Nephron progenitor cell (in vitro differentiated cells): ENCODE data around the gene ZNF318.
"Not testable (repeated sequence)": the region's sequence is repeated elsewhere in the genome, so short reads cannot be mapped to it uniquely, and the experiment has no call there.

Experiments
- DNase-seq: peaks from one replicate; pipeline ENCODE4 v3.0.0; 2021
- H3K27ac Mint-ChIP-seq: 2 replicates; pipeline ENCODE4 v1.8.0; 2021; ENCODE audit warnings: mild to moderate bottlenecking, moderate library complexity, mixed read lengths
- H3K27me3 Mint-ChIP-seq: 2 replicates; pipeline ENCODE4 v1.8.0; 2021; ENCODE audit warnings: mild to moderate bottlenecking, low read depth, mixed read lengths; ENCODE audit not compliant: poor library complexity
- H3K36me3 Mint-ChIP-seq: 2 replicates; pipeline ENCODE4 v1.8.0; 2021; ENCODE audit warnings: low read depth, mixed read lengths
- H3K4me1 Mint-ChIP-seq: 2 replicates; pipeline ENCODE4 v1.8.0; 2021; ENCODE audit warnings: mixed read lengths
- H3K4me3 Mint-ChIP-seq: 2 replicates; pipeline ENCODE4 v1.8.0; 2021; ENCODE audit warnings: mild to moderate bottlenecking, moderate library complexity, mixed read lengths
- H3K9me3 Mint-ChIP-seq: 2 replicates; pipeline ENCODE4 v1.8.0; 2021; ENCODE audit warnings: mild to moderate bottlenecking, moderate library complexity, mixed read lengths
- CTCF ChIP-seq: fragments of 200-600 bp; sonication (generic); IDR thresholded peaks from 2 replicates; pipeline ENCODE4 v1.5.0; 2021; ENCODE audit warnings: antibody characterized with exemption

Gene ZNF318

GRCh38 chr6:43389730-43390295 is 20.4 kb upstream of the ZNF318 start:
- no peak for TF ChIP-seq CTCF
- Mint-ChIP-seq H3K27me3 (peaks cover 8% of the 10 kb centered on the region), H3K9me3 (no peaks in the 10 kb centered on the region), H3K27ac (no peak overlapping the region), H3K4me3 (peak overlapping the region; percentile 23), H3K36me3 (no peaks in the 10 kb centered on the region), H3K4me1 (peaks cover 58% of the 10 kb centered on the region)
- no peak for DNase-seq

GRCh38 chr6:43386492-43386891 is 17.0 kb upstream of the ZNF318 start:
- peak; percentile 31 for TF ChIP-seq CTCF
- Mint-ChIP-seq H3K27ac (no peak overlapping the region), H3K4me3 (no peak overlapping the region), H3K27me3 (peaks cover 22% of the 10 kb centered on the region), H3K4me1 (peaks cover 24% of the 10 kb centered on the region), H3K9me3 (no peaks in the 10 kb centered on the region), H3K36me3 (no peaks in the 10 kb centered on the region)
- DNase-seq, result no peak

- Mint-ChIP-seq H3K4me3 (no peak overlapping the region), H3K27ac (no peak overlapping the region), H3K36me3 (no peaks in the 10 kb centered on the region), H3K9me3 (no peaks in the 10 kb centered on the region), H3K4me1 (no peaks in the 10 kb centered on the region), H3K27me3 (peaks cover 42% of the 10 kb centered on the region)
- DNase-seq, result no peak
- no peak for TF ChIP-seq CTCF
These were observed 13.7 kb upstream of the ZNF318 start for GRCh38 chr6:43383021-43383667.

GRCh38 chr6:43380858-43381257 is 11.4 kb upstream of the ZNF318 start:
- H3K4me3 Mint-ChIP-seq, H3K4me1 Mint-ChIP-seq, H3K9me3 Mint-ChIP-seq, H3K36me3 Mint-ChIP-seq, DNase-seq, H3K27ac Mint-ChIP-seq: not testable (repeated sequence)
- H3K27me3 Mint-ChIP-seq, result peaks cover 50% of the 10 kb centered on the region

- no peak overlapping the region for H3K27ac Mint-ChIP-seq
- peaks cover 54% of the 10 kb centered on the region for H3K27me3 Mint-ChIP-seq
- no peaks in the 10 kb centered on the region for H3K36me3 Mint-ChIP-seq
- H3K4me1 Mint-ChIP-seq, result peaks cover 5% of the 10 kb centered on the region
- H3K4me3 Mint-ChIP-seq, result no peak overlapping the region
- no peak for DNase-seq
- TF ChIP-seq CTCF, result no peak
- H3K9me3 Mint-ChIP-seq, result no peaks in the 10 kb centered on the region
These were observed 9.2 kb upstream of the ZNF318 start for GRCh38 chr6:43378631-43379030.

- no peak for TF ChIP-seq CTCF
- peaks cover 5% of the 10 kb centered on the region for H3K4me1 Mint-ChIP-seq
- no peak overlapping the region for H3K27ac Mint-ChIP-seq
- H3K27me3 Mint-ChIP-seq, result peaks cover 46% of the 10 kb centered on the region
- H3K9me3 Mint-ChIP-seq, result no peaks in the 10 kb centered on the region
- no peaks in the 10 kb centered on the region for H3K36me3 Mint-ChIP-seq
- DNase-seq, result no peak
- no peak overlapping the region for H3K4me3 Mint-ChIP-seq
These were observed 8.3 kb upstream of the ZNF318 start for GRCh38 chr6:43377710-43378229.
